Lung (tissue), 12 donors: ENCODE results near the gene SPATA32. TPM values are rescaled to one million over a fixed set of nuclear protein-coding genes. Genes with fewer than 3 reads are reported as not detected.

ENCODE experiments used
- ATAC-seq: fragments of 200-7000 bp; cut with Tn5 transposase; one replicate; pipeline ENCODE4 v1.9.1; 2020; ENCODE audit warnings: moderate number of reproducible peaks; ENCODE audit not compliant: insufficient read depth, low FRiP score
- DNase-seq, 3 donors: peaks; one replicate each; pipeline ENCODE4 v3.0.0-alpha.2; 2013 to 2017
- H3K27ac ChIP-seq, 2 donors: one replicate each; pipeline ENCODE4 v1.5.1; 2013; ENCODE audit warnings: mild to moderate bottlenecking in 2 of 2, moderate library complexity in 2 of 2, control low read depth in 1 of 2, inconsistent platforms in 1 of 2, low read depth in 1 of 2, low read length in 1 of 2
- H3K27me3 ChIP-seq, 3 donors: one replicate each; pipeline ENCODE4 v1.5.1; 2013; ENCODE audit warnings: low read length in 2 of 3; ENCODE audit not compliant: control insufficient read depth in 3 of 3, insufficient read depth in 3 of 3
- H3K36me3 ChIP-seq, 4 donors: one replicate each; pipeline ENCODE4 v1.5.1; 2013; ENCODE audit warnings: low read length in 4 of 4, mild to moderate bottlenecking in 1 of 4, moderate library complexity in 1 of 4; ENCODE audit not compliant: control insufficient read depth in 4 of 4, insufficient read depth in 4 of 4
- H3K4me1 ChIP-seq, 5 donors: one replicate each; pipeline ENCODE4 v1.5.1; 2013; ENCODE audit warnings: low read length in 5 of 5, mild to moderate bottlenecking in 2 of 5, moderate library complexity in 1 of 5; ENCODE audit not compliant: control insufficient read depth in 5 of 5, insufficient read depth in 5 of 5
- H3K4me3 ChIP-seq: one replicate; pipeline ENCODE4 v1.5.1; 2013; ENCODE audit warnings: mild to moderate bottlenecking, control low read depth, moderate library complexity
- H3K9ac ChIP-seq, 2 donors: one replicate each; pipeline ENCODE4 v1.5.1; 2013; ENCODE audit warnings: low read length in 2 of 2, control low read depth in 1 of 2; ENCODE audit not compliant: insufficient read depth in 1 of 2
- H3K9me3 ChIP-seq, 4 donors: one replicate each; pipeline ENCODE4 v1.5.1; 2013; ENCODE audit warnings: low read length in 3 of 4, mild to moderate bottlenecking in 1 of 4, moderate library complexity in 1 of 4; ENCODE audit not compliant: control insufficient read depth in 4 of 4, insufficient read depth in 3 of 4
- CTCF ChIP-seq: IDR thresholded peaks from 2 replicates; pipeline ENCODE4 v1.5.1; 2012; ENCODE audit warnings: mild to moderate bottlenecking; ENCODE audit errors: control extremely low read depth, extremely low read depth
- WGBS, 2 donors: extraction: QIAGEN DNeasy Blood & Tissue Kit; methylation state at CpG; one replicate each; pipeline ENCODE4 v1.1.7; 2013; 5-methylcytosine and 5-hydroxymethylcytosine counted together
- polyA plus RNA-seq, 2 donors: library from polyadenylated mRNA; stranded (reverse); fragments of 200-250 nt; gene quantifications; one replicate each; pipeline ENCODE4 v1.2.1, GENCODE V29; 2013
- total RNA-seq, 2 donors: library from RNA; depleted of rRNA in 1 of 2; stranded (reverse); fragments of >200 nt in 1 of 2; gene quantifications; one replicate each; pipeline ENCODE4 v1.2.1, GENCODE V29; 2014 to 2021
- donor health status: control.
- donor health status: control.
- donor health status: Bipolar disorder and iron deficiency.
- donor health status: healthy.
- donor health status: DM: yes; HTN: yes; CAD: no.

Gene SPATA32
- total and polyA plus RNA-seq, 4 donors, result 0.08 to 0.40 (median 0.21) TPM; not detected in 1

GRCh38 chr17:45218895-45219661, 42.8 kb downstream of the SPATA32 start:
- H3K4me3 ChIP-seq, result no peak overlapping the region
- TF ChIP-seq CTCF, result peak; percentile 99
- DNase-seq (peak; percentile 85 to 88 (median 87)), ATAC-seq (peak; percentile 71)
- H3K9me3 ChIP-seq, result no peaks in the 10 kb centered on the region
- no peak overlapping the region for H3K9ac ChIP-seq
- H3K4me1 ChIP-seq, result peaks cover 0 to 7% (median 0%) of the 10 kb centered on the region in 5 donors
- H3K27me3 ChIP-seq, result peaks cover 0 to 36% (median 18%) of the 10 kb centered on the region in 3 donors
- no peak overlapping the region for H3K27ac ChIP-seq
- WGBS, 2 donors, result 12 to 14% methylated on average over 12 of the region's 12 CpGs
- no peaks in the 10 kb centered on the region for H3K36me3 ChIP-seq

Other genes with a start within 250 kb of the SPATA32 start
- gene DCAKD, start 210.5 kb downstream of the SPATA32 start, total RNA-seq, result 10 to 100 TPM; 26.7 to 28.8 TPM
- 10 to 100 TPM; 11.8 to 13.6 TPM for gene DCAKD, start 210.5 kb downstream of the SPATA32 start, polyA plus RNA-seq
- 100 to 1,000 TPM in 1 of 2 donors, 10 to 100 TPM in 1; 56.9 to 120 TPM for gene NMT1, start 200.8 kb downstream of the SPATA32 start, total RNA-seq
- 10 to 100 TPM; 37.7 to 41.0 TPM for gene NMT1, start 200.8 kb downstream of the SPATA32 start, polyA plus RNA-seq
- gene PLCD3, start 129.6 kb downstream of the SPATA32 start, total RNA-seq, result 10 to 100 TPM in 1 of 2 donors, 1 to 10 TPM in 1; 3.6 to 43.3 TPM
- 10 to 100 TPM; 13.6 to 24.2 TPM for gene PLCD3, start 129.6 kb downstream of the SPATA32 start, polyA plus RNA-seq
- 10 to 100 TPM; 12.6 to 12.7 TPM for gene ACBD4, start 126.4 kb downstream of the SPATA32 start, total RNA-seq
- gene ACBD4, start 126.4 kb downstream of the SPATA32 start, polyA plus RNA-seq, result 10 to 100 TPM in 1 of 2 donors, 1 to 10 TPM in 1; 7.8 to 15.7 TPM
- 10 to 100 TPM; 25.3 to 34.4 TPM for gene HEXIM1, start 113.6 kb downstream of the SPATA32 start, total RNA-seq
- 10 to 100 TPM; 14.5 to 18.7 TPM for gene HEXIM1, start 113.6 kb downstream of the SPATA32 start, polyA plus RNA-seq
- gene HEXIM2, start 100.2 kb downstream of the SPATA32 start, total RNA-seq, result 10 to 100 TPM in 1 of 2 donors, 1 to 10 TPM in 1; 7.6 to 10.6 TPM
- 1 to 10 TPM; 4.3 to 6.5 TPM for gene HEXIM2, start 100.2 kb downstream of the SPATA32 start, polyA plus RNA-seq
- gene FMNL1, start 40.2 kb downstream of the SPATA32 start, total RNA-seq, result 10 to 100 TPM; 25.0 to 83.7 TPM
- gene FMNL1, start 40.2 kb downstream of the SPATA32 start, polyA plus RNA-seq, result 100 to 1,000 TPM in 1 of 2 donors, 10 to 100 TPM in 1; 29.5 to 135 TPM
- 10 to 100 TPM in 1 of 2 donors, 1 to 10 TPM in 1; 5.9 to 13.5 TPM for gene MAP3K14, start 54.9 kb upstream of the SPATA32 start, total RNA-seq
- 1 to 10 TPM; 6.4 to 9.2 TPM for gene MAP3K14, start 54.9 kb upstream of the SPATA32 start, polyA plus RNA-seq
- gene ARHGAP27, start 170.8 kb upstream of the SPATA32 start, total RNA-seq, result 10 to 100 TPM; 42.4 to 85.8 TPM
- 10 to 100 TPM; 56.1 to 67.6 TPM for gene ARHGAP27, start 170.8 kb upstream of the SPATA32 start, polyA plus RNA-seq
- gene PLEKHM1, start 228.6 kb upstream of the SPATA32 start, total RNA-seq, result 10 to 100 TPM; 23.0 to 82.2 TPM
- gene PLEKHM1, start 228.6 kb upstream of the SPATA32 start, polyA plus RNA-seq, result 10 to 100 TPM; 21.0 to 25.8 TPM